NCI-H345 (cell line): Measurements from ENCODE around the gene TET2.

Experiments used
- DNase-seq: peaks from one replicate; lab custom pipeline; 2025; lab: John Stamatoyannopoulos, UW

TET2 gene

GRCh38 chr4:105140684-105141490 is 5.8 kb upstream of the TET2 start:
- peak; percentile 22 for DNase-seq

- DNase-seq, result peak; percentile 19
These were observed 1.3 kb upstream of the TET2 start for GRCh38 chr4:105145156-105145902.

GRCh38 chr4:105145903-105146275 is 787 bp upstream of the TET2 start:
- DNase-seq, result peak; percentile 32

- no peak for DNase-seq
These were observed 408 bp downstream of the TET2 start for GRCh38 chr4:105147016-105147552.

- DNase-seq, result peak; percentile 27
These were observed 981 bp downstream of the TET2 start for GRCh38 chr4:105147553-105148161.

- no peak for DNase-seq
These were observed 1.7 kb downstream of the TET2 start for GRCh38 chr4:105148356-105148755.

GRCh38 chr4:105148776-105149175 is 2.1 kb downstream of the TET2 start:
- no peak for DNase-seq

GRCh38 chr4:105149771-105150170 is 3.1 kb downstream of the TET2 start:
- no peak for DNase-seq

- DNase-seq, result no peak
These were observed 3.8 kb downstream of the TET2 start for GRCh38 chr4:105150503-105150902.

GRCh38 chr4:105153749-105154148 is 7.1 kb downstream of the TET2 start:
- DNase-seq, result no peak

- no peak for DNase-seq
These were observed 7.9 kb downstream of the TET2 start for GRCh38 chr4:105154576-105154975.

- no peak for DNase-seq
These were observed 8.8 kb downstream of the TET2 start for GRCh38 chr4:105155426-105155825.

GRCh38 chr4:105158837-105159236 is 12.2 kb downstream of the TET2 start:
- no peak for DNase-seq

GRCh38 chr4:105162123-105162796 is 15.6 kb downstream of the TET2 start:
- DNase-seq, result no peak

- DNase-seq, result no peak
These were observed 17.9 kb downstream of the TET2 start for GRCh38 chr4:105164548-105164947.

GRCh38 chr4:105166066-105166465 is 19.4 kb downstream of the TET2 start:
- no peak for DNase-seq

- DNase-seq, result no peak
These were observed 24.0 kb downstream of the TET2 start for GRCh38 chr4:105170711-105171110.

GRCh38 chr4:105171912-105172311 is 25.2 kb downstream of the TET2 start:
- no peak for DNase-seq

GRCh38 chr4:105174098-105174497 is 27.4 kb downstream of the TET2 start:
- DNase-seq, result no peak

GRCh38 chr4:105179539-105180401 is 33.1 kb downstream of the TET2 start:
- no peak for DNase-seq

GRCh38 chr4:105181259-105181658 is 34.6 kb downstream of the TET2 start:
- DNase-seq, result no peak
